ENCODE measurements around the gene SORCS2.
"Not testable (repeated sequence)": the region's sequence is repeated elsewhere in the genome, so short reads cannot be mapped to it uniquely, and the experiment has no call there.

The SORCS2 gene

DNA sequence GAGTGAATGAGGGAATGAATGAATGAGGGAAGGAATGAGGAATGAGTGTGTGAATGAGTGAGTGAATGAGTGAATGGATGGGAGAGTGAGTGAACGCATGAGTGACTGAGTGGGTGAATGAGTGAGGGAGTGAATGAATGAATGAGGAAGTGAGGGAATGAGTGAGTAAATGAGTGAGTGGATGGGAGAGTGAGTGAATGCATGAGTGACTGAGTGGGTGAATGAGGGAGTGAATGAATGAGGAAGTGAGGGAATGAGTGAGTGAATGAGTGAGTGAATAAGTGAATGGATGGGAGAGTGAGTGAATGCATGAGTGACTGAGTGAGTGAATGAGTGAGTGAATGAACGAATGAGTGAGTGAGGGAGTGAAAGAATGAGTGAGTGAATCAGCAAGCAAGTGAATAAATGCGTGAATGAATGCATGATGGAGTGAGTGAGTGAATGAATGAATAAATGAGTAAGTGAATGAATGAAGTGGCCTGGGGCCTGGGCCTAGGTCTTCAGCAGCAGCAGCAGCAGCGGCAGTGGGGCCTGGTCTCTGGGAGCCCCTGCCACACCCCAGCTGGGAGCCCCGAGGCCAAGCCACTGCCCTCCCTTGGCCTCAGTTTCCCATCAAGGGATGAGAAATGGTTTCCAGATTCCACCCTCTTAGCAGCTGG is 258.6 kb downstream of the SORCS2 start:
- no peak for DNase-seq (ENCODE audit: low spot score)

DNA sequence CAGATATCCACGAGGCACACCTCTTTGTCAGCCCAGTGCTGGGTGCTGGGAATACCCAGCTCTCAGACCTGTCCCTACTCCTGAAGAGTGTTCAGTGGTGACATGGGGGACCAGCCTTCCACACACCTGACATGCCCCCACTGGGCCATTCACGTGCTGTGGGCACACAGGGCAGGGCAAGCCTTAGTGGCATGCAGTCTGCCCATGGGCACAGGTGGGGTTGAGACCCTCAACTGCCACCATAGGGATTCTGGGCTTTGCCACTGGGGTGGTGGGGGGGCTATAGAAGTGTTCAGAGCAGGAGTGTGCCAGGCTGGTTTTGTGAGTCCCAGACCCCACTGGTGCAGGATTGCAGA is 259.1 kb downstream of the SORCS2 start:
- no peak for DNase-seq (ENCODE audit: low spot score)

- no peak for DNase-seq (ENCODE audit: low spot score)
Observed at GRCh38 chr4:7451800-7452199, 259.5 kb downstream of the SORCS2 start.

- not testable (repeated sequence) for DNase-seq (ENCODE audit: low spot score)
Observed at GRCh38 chr4:7452802-7453201, 260.5 kb downstream of the SORCS2 start.

DNA sequence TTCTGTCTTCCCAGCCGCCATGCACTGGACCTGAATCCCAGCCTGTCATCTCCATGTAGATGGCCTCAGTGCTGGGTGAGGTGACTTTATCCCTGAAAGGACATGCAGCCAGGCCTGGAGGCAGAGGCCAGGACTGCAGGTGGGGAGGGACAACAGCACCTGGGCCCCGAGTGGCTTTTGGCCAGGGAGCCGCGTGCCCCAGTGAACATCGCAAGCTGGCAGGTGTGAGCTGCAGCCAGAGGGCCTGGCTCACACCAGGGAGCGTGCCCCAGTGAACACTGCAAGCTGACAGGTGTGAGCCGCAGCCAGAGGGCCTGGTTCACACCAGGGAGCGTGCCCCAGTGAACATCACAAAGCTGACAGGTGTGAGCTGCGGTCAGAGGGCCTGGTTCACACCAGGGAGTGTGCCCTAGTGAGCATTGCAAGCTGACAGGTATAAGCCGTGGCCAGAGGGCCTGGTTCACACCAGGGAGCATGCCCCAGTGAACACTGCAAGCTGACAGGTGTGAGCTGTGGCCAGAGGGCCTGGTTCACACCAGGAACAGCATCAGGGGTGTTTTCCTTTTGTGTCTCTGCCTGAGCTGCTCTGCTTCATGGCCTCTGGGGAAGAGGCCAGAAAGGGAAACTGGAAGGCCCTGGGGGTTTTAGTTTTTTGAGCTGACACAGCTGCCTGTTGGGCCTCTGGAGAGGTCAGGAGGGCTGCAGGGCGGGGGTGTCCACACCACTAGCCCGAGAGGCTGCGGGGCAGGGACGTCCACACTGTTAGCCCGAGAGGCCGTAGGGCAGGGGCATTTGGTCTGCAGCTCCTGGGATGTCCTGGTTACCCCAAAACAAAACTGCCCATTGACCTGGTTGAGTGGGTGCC is 265.1 kb downstream of the SORCS2 start:
- no peak for DNase-seq (ENCODE audit: low spot score)

DNA sequence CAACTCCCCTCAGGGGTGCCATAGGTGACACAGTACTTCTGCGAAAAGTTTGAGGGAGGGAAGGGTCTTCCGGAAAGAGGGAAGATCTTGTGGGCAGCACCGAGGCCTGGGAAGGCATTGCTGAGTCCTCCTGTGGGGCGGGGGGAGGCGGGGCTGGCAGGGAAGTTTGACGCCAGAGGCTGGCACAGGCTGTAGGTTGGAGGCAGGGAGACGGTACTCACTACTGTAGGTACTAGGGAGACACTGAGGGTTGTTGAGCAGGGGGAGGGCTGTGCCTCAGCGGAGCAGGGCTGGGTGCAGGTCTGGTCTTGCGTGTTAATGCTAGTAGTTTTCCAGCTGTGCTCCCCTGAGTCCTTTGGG is 265.7 kb downstream of the SORCS2 start:
- no peak for DNase-seq (ENCODE audit: low spot score)

GRCh38 chr4:7458477-7458876 is 266.1 kb downstream of the SORCS2 start:
- no peak for DNase-seq (ENCODE audit: low spot score)

DNA sequence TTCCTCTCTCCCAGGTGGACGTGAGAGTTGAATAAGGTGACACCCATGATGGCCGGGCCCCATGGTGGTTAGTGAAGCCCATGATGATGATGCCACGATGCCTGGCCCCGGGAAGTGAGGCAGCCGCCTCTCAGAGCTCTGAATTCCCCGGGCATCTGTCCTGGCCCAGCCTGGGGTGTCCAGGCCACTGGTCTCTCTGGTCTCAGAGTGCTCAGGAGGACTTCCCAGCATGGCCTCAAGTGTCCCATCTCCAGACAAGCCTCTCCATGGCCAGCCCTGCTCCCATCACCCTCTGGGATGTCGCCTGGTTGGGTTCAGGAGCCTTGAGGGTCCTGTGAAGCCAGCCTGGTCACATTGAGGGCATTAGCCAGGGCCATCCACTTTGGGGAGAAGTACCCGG is 267.1 kb downstream of the SORCS2 start:
- DNase-seq (ENCODE audit: low spot score): no peak

- DNase-seq (ENCODE audit: low spot score): no peak
Observed at GRCh38 chr4:7460566-7460965, 268.2 kb downstream of the SORCS2 start.

DNA sequence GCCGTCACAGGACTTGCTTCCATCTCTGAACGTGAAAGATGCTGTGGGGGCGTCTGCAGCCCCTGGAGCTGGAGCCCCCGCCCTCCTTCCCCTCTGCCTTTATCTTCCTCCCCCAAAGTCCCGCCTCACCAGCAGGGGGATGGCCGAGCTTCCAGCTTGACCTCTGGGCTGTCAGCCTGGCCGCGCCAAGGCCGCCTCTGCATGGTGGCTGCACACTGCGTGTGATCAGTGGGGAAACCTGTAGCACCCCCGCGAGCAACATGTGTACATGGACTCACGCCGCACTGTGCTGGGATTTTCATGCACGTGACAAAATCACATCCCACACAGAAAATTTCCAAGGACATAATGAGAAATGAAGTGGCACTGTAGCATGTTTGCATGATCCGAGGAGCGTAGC is 268.9 kb downstream of the SORCS2 start:
- DNase-seq (ENCODE audit: low spot score): no peak

DNA sequence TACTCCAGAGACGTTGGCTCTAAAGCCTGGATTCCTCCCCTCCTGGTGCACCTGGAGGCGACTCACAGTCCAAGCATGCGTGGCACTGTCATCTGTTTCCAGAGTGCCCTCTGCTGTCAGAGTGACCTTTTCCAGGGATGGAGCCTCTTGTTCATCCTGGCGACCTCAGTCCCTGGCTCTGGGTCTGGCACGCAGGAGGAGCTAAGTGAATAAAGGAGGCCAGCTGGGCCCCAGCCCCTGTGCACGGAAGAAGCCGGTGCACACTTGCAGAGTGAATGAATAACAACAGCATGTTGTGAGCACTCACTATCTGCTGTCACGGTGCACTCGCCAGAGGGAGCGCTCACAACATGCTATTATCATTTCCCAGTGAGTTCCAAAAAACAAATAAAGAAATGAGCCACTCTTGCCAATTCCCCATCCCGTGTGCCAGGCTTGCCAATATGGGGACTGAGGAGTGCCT is 270.2 kb downstream of the SORCS2 start:
- DNase-seq (ENCODE audit: low spot score): no peak

DNA sequence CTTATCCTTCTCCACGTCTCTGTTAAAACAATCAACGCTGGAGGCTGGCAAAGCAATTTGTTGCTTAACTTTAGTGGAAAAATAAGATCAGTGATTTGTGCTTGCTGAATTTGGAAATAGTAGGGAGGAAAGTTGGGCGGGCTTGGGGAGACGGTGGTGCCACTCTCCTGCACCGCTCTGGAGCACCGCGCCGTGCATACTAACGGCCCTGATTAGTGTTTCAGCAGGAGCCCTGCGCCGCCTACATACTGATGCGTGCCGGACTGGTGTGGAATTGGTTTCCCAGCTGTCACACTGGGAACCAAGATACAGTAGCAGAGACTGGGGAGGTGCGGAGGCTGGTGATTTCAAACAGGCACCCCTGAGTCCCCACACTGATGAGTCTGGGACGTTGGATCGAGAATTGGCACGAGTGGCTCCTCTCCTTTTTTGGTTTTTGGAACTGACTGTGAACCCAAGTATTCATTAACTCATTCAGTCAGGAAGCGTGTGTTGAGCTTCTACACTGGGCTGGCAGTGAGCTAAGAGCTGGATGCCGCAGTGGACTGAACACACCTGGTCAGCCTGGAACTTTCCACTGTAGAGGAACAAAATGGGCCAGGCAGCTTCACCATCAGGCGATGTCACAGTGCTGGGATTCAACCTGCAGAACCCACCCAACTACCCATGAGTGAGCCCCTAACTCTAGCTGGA is 271.4 kb downstream of the SORCS2 start:
- no peak for DNase-seq (ENCODE audit: low spot score)

DNA sequence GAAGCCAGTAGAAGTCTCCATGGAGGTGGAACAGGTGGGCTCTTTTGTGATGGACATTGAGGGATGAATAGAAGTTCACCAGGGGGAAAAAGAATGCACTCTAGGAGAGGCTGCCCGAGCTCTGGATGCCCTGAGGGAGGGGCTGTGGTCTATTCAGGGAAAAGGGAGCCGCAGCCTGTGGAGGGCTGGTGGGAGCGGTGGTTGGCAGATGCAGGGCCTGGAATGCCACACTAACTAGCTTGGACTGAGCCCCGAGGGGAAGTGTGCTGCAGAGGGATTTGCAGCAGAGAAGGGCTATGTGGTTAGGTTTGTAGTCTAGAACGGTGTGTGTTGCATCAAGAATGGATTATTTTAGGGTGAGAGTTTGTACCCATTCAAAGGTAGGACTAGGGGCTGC is 271.9 kb downstream of the SORCS2 start:
- no peak for DNase-seq (ENCODE audit: low spot score)

DNA sequence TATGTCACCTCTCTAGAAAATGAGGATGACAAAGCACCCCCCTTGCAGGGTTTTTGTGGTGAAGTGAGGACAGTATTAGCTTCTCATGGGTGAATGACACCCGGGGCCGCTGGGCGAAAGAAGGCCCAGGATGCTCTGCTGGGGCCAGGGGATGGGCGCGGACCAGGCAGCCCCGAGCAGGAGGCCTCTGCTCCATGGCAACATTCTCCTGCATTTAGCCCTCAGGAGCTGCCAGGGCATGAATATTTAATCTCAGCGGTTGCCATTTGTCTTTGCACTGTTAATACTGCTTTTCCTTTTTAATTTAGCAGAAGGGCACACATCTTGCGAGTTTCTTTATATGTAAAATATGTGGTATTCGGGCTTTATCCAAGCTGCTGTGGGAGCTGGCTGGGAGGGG is 272.7 kb downstream of the SORCS2 start:
- no peak for DNase-seq (ENCODE audit: low spot score)

DNA sequence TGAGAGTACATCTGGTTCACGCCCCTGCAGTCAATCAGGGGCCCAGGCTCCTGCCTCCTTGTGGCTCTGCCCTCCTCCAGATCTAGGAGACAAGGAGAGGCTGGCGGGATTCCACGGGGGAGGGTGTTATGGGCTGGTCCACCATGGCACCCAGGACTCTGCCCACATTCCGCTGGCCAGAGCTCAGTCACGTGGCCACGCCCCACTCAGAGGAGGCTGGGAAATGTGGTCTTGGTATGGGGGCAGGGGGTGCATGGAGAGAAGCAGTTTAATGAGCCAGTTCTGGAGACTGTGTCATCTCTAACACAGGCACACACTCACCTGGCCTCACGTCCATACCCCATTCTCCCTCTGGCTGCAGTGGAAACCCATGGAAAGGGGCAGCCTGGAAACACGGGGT is 273.9 kb downstream of the SORCS2 start:
- DNase-seq (ENCODE audit: low spot score): no peak

GRCh38 chr4:7466904-7467303 is 274.6 kb downstream of the SORCS2 start:
- DNase-seq (ENCODE audit: low spot score): no peak

DNA sequence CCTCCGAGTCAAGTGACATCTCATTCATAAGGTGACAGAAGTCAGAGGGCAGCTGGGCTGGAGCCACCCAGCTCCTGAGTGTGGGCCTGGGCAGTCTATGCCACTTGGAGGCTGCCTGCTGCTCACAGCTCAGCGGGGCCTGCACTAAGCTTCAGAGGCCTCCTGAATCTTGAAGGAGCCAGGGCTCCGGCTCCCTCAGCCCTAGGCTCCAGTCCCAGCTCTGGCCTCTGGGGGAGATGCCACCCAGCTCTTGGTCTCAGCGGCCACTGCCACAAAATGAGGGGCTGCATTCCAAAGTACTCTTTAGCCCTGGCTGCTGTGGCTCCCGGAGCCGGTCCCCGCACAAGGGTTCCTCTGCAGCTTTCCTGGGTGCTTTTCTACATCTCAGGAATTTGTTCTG is 275.1 kb downstream of the SORCS2 start:
- no peak for DNase-seq (ENCODE audit: low spot score)

DNA sequence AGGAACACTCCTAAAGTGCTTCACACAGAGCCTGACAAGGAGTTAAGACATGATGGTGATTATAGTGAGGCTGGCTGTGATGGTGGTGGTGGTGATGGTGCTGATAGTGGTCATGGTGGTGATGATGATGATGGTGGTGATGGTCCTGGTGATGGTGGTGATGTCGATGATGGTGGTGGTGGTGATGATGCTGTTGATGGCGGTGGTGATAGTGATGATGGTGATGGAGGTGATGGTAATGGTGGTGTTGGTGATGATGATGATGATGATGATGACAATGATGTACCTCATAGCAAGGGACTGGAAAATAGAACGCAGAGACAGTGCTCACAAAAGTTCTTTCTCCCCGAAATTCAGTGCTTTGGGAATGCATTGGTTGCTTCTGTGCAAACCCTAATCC is 276.7 kb downstream of the SORCS2 start:
- no peak for DNase-seq (ENCODE audit: low spot score)

- no peak for DNase-seq (ENCODE audit: low spot score)
Observed at GRCh38 chr4:7470111-7470510, 277.8 kb downstream of the SORCS2 start.

GRCh38 chr4:7470522-7471128 is 278.3 kb downstream of the SORCS2 start:
- DNase-seq (ENCODE audit: low spot score): no peak

DNA sequence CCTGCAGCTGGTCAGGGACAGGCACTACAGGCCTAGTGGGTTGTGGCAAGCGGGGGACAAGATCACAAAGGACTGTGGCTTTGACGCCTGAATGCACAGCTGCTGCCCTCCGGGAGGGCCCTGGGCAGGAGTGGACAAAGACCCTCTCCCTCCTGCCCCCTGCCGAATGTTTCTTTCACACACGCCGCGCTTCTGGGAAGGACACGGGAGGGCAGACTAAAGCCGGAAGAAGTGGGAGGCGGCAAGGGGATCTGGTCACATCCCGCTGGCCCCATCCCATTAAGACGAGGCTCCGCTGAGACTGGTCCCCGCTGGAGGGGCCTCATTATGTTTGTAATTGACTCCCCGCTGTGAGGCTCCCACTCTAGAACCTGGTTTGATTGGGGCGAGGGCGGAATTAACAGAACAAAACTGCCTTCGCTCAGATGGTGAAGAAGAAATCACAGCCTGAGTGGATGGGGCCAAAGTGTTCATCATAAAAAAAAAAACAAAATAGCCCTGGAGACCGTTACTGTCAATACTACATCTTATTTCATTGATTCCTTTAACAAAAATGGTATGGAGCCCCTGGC is 280.2 kb downstream of the SORCS2 start:
- no peak for DNase-seq (ENCODE audit: low spot score)

GRCh38 chr4:7473081-7473480 is 280.7 kb downstream of the SORCS2 start:
- DNase-seq (ENCODE audit: low spot score): no peak

All from CD4-positive, alpha-beta T cell treated with Interleukin-2 at 100 ng/mL for 4 hours (primary cell).